Hematopoietic multipotent progenitor cell (in vitro differentiated cells): ENCODE results near the gene ZBTB4. TPM values are rescaled to one million over a fixed set of nuclear protein-coding genes. Genes with fewer than 3 reads are reported as not detected.

Experiments
- DNase-seq, 3 donors: peaks; one replicate each; pipeline ENCODE4 v3.0.0-alpha.2; 2011 to 2015; ENCODE audit warnings: low read depth in 2 of 3, low spot score in 2 of 3
- total RNA-seq: library from RNA; depleted of rRNA; stranded (reverse); fragments of >200 nt; gene quantifications from one replicate; pipeline ENCODE4 v1.2.3, GENCODE V29; 2012

Gene ZBTB4
- 17.8 TPM for total RNA-seq

GRCh38 chr17:7479213-7480088 is at the start of gene ZBTB4:
ZBTB4 (minus strand) TSS chr17:7479631; CDS start chr17:7466801, 12,830 bp downstream.
- peak; percentile 52 to 59 (median 55) for DNase-seq

- no peak for DNase-seq
Measured at GRCh38 chr17:7528842-7529241, 49.4 kb upstream of the ZBTB4 start.

GRCh38 chr17:7523033-7523432 is 43.6 kb upstream of the ZBTB4 start:
- DNase-seq = peak in 2 of 3 donors; percentile 33 to 60

- no peak for DNase-seq
Measured at GRCh38 chr17:7515911-7516610, 36.6 kb upstream of the ZBTB4 start.

GRCh38 chr17:7513850-7514419 is 34.5 kb upstream of the ZBTB4 start:
- no peak for DNase-seq

- DNase-seq = no peak
Measured at GRCh38 chr17:7512824-7513540, 33.6 kb upstream of the ZBTB4 start.

- DNase-seq = no peak
Measured at GRCh38 chr17:7512105-7512504, 32.7 kb upstream of the ZBTB4 start.

- no peak for DNase-seq
Measured at GRCh38 chr17:7511108-7511507, 31.7 kb upstream of the ZBTB4 start.

GRCh38 chr17:7509937-7510336 is 30.5 kb upstream of the ZBTB4 start:
- DNase-seq = no peak

- DNase-seq = no peak
Measured at GRCh38 chr17:7508846-7509245, 29.4 kb upstream of the ZBTB4 start.

- DNase-seq = no peak
Measured at GRCh38 chr17:7508145-7508544, 28.7 kb upstream of the ZBTB4 start.

GRCh38 chr17:7503521-7503920 is 24.1 kb upstream of the ZBTB4 start:
- no peak for DNase-seq

- peak in 1 of 3 donors; percentile 41 for DNase-seq
Measured at GRCh38 chr17:7502987-7503386, 23.6 kb upstream of the ZBTB4 start.

GRCh38 chr17:7502171-7502847 is 22.9 kb upstream of the ZBTB4 start:
- no peak for DNase-seq

- DNase-seq = no peak
Measured at GRCh38 chr17:7501729-7502128, 22.3 kb upstream of the ZBTB4 start.

- DNase-seq = no peak
Measured at GRCh38 chr17:7499161-7499560, 19.7 kb upstream of the ZBTB4 start.

- no peak for DNase-seq
Measured at GRCh38 chr17:7497636-7498035, 18.2 kb upstream of the ZBTB4 start.

GRCh38 chr17:7497228-7497627 is 17.8 kb upstream of the ZBTB4 start:
- DNase-seq = no peak

GRCh38 chr17:7496470-7497183 is 17.2 kb upstream of the ZBTB4 start:
- DNase-seq = no peak
